Hepatocyte (in vitro differentiated cells): ENCODE results near the gene COMP. TPM values are rescaled to one million over a fixed set of nuclear protein-coding genes. Genes with fewer than 3 reads are reported as not detected.

Experiments
- DNase-seq: peaks from one replicate; pipeline ENCODE4 v3.0.0-alpha.2; 2016; ENCODE audit warnings: low spot score
- H2AFZ ChIP-seq: fragments of 200-600 bp; sonication (generic); 2 replicates; pipeline ENCODE4 v1.6.0; 2016; ENCODE audit warnings: antibody characterized with exemption, mild to moderate bottlenecking
- H3K27ac ChIP-seq: fragments of 200-600 bp; sonication (generic); 2 replicates; pipeline ENCODE4 v1.5.1; 2016; ENCODE audit warnings: mild to moderate bottlenecking
- H3K27me3 ChIP-seq: fragments of 200-600 bp; sonication (generic); 2 replicates; pipeline ENCODE4 v1.6.1; 2016
- H3K36me3 ChIP-seq: fragments of 200-600 bp; sonication (generic); replicated peaks from 2 replicates; pipeline ENCODE4 v1.5.1; 2016; ENCODE audit warnings: low read depth; ENCODE audit not compliant: insufficient read depth
- H3K4me1 ChIP-seq: fragments of 200-600 bp; sonication (generic); 2 replicates; pipeline ENCODE4 v1.5.1; 2016; ENCODE audit warnings: mild to moderate bottlenecking, moderate library complexity; ENCODE audit not compliant: insufficient read depth
- H3K4me2 ChIP-seq: fragments of 200-600 bp; sonication (generic); 2 replicates; pipeline ENCODE4 v1.6.0; 2016
- H3K4me3 ChIP-seq: fragments of 200-600 bp; sonication (generic); 2 replicates; pipeline ENCODE4 v1.5.1; 2016; ENCODE audit warnings: mild to moderate bottlenecking
- H3K79me2 ChIP-seq: fragments of 200-600 bp; sonication (generic); 2 replicates; pipeline ENCODE4 v1.6.0; 2017; ENCODE audit warnings: mild to moderate bottlenecking
- H3K9me2 ChIP-seq: fragments of 200-600 bp; sonication (generic); replicated peaks from 2 replicates; pipeline ENCODE4 v1.6.0; 2017; ENCODE audit warnings: mild to moderate bottlenecking; ENCODE audit not compliant: insufficient read depth
- H3K9me3 ChIP-seq: fragments of 200-600 bp; sonication (generic); 2 replicates; pipeline ENCODE4 v1.5.1; 2016; ENCODE audit warnings: low read depth, mild to moderate bottlenecking
- H4K20me1 ChIP-seq: fragments of 200-600 bp; sonication (generic); 2 replicates; pipeline ENCODE4 v1.6.0; 2016; ENCODE audit warnings: mild to moderate bottlenecking; ENCODE audit not compliant: insufficient read depth, poor library complexity, severe bottlenecking
- EZH2 ChIP-seq: fragments of 200-600 bp; sonication (generic); IDR thresholded peaks from 2 replicates; pipeline ENCODE4 v1.6.1; 2016; ENCODE audit warnings: antibody characterized with exemption, mild to moderate bottlenecking, borderline replicate concordance
- EZH2phosphoT487 ChIP-seq: fragments of 200-600 bp; sonication (generic); IDR thresholded peaks from one replicate; pipeline ENCODE4 v1.6.1; 2018; ENCODE audit warnings: antibody characterized with exemption, mild to moderate bottlenecking, low read depth, moderate library complexity; ENCODE audit not compliant: unreplicated experiment, severe bottlenecking
- WGBS: methylation state at CpG from one replicate; pipeline ENCODE4 v1.1.6; 2016; ENCODE audit warnings: low lambda C conversion rate; ENCODE audit errors: missing lambda C conversion rate; 5-methylcytosine and 5-hydroxymethylcytosine counted together
- polyA plus RNA-seq: library from polyadenylated mRNA; unstranded; fragments of >200 nt; fragmentation: Nextera tagmentation; extraction: Ambion mirVana; gene quantifications from 2 replicates; pipeline ENCODE4 v1.2.1, GENCODE V29; 2016
- total RNA-seq: library from RNA; depleted of rRNA; stranded (reverse); fragments of >200 nt; gene quantifications from 2 replicates; pipeline ENCODE4 v1.2.3, GENCODE V29; 2014
- TF ChIP-seq, protein P1 (sequence below): fragments of 200-600 bp; sonication (generic); IDR thresholded peaks from 2 replicates; pipeline ENCODE4 v1.5.1; 2016; ENCODE audit warnings: antibody characterized with exemption, mild to moderate bottlenecking; ENCODE audit not compliant: poor library complexity

COMP gene
- total and polyA plus RNA-seq, 2 experiments from 2014 or later, result 2.8 to 16.3 TPM

GRCh38 chr19:18834644-18834984, 43.5 kb upstream of the COMP start:
- peak overlapping the region; percentile 99 for H3K4me2 ChIP-seq
- WGBS, result 73% methylated on average over 4 of the region's 4 CpGs
- no peak overlapping the region for H2AFZ ChIP-seq
- H3K27me3 ChIP-seq, result no peaks in the 10 kb centered on the region
- H3K79me2 ChIP-seq, result peaks cover 80% of the 10 kb centered on the region
- no peak for DNase-seq
- H3K4me3 ChIP-seq, result no peak overlapping the region
- peak overlapping the region; percentile 96 for H3K27ac ChIP-seq
- TF ChIP-seq, protein P1, sequence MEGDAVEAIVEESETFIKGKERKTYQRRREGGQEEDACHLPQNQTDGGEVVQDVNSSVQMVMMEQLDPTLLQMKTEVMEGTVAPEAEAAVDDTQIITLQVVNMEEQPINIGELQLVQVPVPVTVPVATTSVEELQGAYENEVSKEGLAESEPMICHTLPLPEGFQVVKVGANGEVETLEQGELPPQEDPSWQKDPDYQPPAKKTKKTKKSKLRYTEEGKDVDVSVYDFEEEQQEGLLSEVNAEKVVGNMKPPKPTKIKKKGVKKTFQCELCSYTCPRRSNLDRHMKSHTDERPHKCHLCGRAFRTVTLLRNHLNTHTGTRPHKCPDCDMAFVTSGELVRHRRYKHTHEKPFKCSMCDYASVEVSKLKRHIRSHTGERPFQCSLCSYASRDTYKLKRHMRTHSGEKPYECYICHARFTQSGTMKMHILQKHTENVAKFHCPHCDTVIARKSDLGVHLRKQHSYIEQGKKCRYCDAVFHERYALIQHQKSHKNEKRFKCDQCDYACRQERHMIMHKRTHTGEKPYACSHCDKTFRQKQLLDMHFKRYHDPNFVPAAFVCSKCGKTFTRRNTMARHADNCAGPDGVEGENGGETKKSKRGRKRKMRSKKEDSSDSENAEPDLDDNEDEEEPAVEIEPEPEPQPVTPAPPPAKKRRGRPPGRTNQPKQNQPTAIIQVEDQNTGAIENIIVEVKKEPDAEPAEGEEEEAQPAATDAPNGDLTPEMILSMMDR, result no peak
- TF ChIP-seq EZH2 (no peak), EZH2phosphoT487 (no peak)
- no peaks in the 10 kb centered on the region for H3K36me3 ChIP-seq
- H3K9me3 ChIP-seq, result no peaks in the 10 kb centered on the region
- H3K4me1 ChIP-seq, result peaks cover 21% of the 10 kb centered on the region
- peaks cover 73% of the 10 kb centered on the region for H4K20me1 ChIP-seq
- no peaks in the 10 kb centered on the region for H3K9me2 ChIP-seq

DNA sequence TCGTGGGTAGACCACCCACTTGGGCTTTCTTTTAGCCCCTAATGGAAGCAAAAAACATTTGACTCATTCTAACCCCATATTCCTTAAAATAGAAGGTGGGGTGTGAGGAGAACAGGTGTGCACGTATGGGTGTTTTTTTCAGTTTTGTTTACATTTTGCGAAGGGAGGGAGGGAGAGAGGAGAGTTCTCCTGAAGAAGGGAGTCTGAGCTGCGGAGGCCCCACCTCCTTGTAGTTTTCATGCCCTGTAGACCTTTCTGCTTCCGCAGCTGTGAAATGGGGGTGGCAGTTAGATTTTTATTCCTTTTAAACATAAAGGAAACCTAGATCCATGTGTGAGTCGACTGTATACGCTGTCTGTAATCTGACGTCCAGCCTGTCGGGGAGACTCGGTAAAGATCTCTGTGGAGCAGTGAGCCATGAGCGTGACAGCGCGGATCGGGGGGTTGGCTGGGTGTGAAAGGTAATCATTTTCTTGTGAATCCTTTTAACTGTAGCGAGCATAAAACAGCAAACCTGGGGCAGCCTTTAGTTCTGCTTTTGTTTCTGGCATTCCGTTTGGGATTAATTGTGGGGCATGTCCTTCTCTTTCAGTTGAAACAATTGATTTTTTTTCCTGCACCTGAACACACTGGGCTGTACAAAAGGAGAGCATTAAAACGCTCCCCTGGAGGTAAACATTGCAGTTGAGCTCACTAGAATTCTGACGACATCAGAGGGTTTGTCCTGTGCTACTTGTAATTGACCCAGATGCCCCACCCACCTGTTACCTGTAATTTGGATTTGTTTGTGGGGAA, 42.9 kb upstream of the COMP start:
- H3K4me3 ChIP-seq, result peak overlapping the region; percentile 78
- peak overlapping the region; percentile 99 for H3K4me2 ChIP-seq
- peaks cover 68% of the 10 kb centered on the region for H4K20me1 ChIP-seq
- 31% methylated on average over 18 of the region's 18 CpGs for whole genome bisulfite sequencing
- H3K36me3 ChIP-seq, result no peaks in the 10 kb centered on the region
- no peak for TF ChIP-seq EZH2
- TF ChIP-seq EZH2phosphoT487, result no peak
- TF ChIP-seq, protein P1, result no peak
- peak overlapping the region; percentile 96 for H3K27ac ChIP-seq
- peaks cover 74% of the 10 kb centered on the region for H3K79me2 ChIP-seq
- H3K4me1 ChIP-seq, result peaks cover 15% of the 10 kb centered on the region
- DNase-seq, result peak; percentile 51
- H3K9me3 ChIP-seq, result no peaks in the 10 kb centered on the region
- no peaks in the 10 kb centered on the region for H3K27me3 ChIP-seq
- H2AFZ ChIP-seq, result no peak overlapping the region
- no peaks in the 10 kb centered on the region for H3K9me2 ChIP-seq

DNA sequence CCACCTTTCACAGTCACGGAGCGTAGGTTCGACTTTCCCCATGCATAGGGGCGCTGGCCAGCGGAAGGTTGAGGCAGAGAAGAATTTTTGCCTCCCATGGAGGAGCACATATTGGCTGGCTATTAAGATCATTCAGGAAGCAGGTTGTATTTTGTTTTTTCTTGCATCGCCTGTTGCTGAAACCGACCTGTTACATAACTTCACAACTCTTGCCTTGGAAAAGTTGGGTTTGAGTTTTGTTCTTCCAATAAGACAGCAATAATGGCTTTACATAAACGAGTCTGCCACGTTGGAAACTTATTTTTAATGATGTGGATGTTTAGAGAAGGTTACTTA, 42.0 kb upstream of the COMP start:
- peaks cover 65% of the 10 kb centered on the region for H3K79me2 ChIP-seq
- H3K27me3 ChIP-seq, result no peaks in the 10 kb centered on the region
- WGBS, result 6% methylated on average over 9 of the region's 9 CpGs
- H3K4me1 ChIP-seq, result peaks cover 15% of the 10 kb centered on the region
- H3K27ac ChIP-seq, result peak overlapping the region; percentile 96
- peaks cover 58% of the 10 kb centered on the region for H4K20me1 ChIP-seq
- no peak overlapping the region for H2AFZ ChIP-seq
- no peaks in the 10 kb centered on the region for H3K9me2 ChIP-seq
- peak overlapping the region; percentile 99 for H3K4me2 ChIP-seq
- H3K36me3 ChIP-seq, result no peaks in the 10 kb centered on the region
- H3K4me3 ChIP-seq, result peak overlapping the region; percentile 78
- TF ChIP-seq, protein P1, result no peak
- TF ChIP-seq EZH2phosphoT487, result no peak
- TF ChIP-seq EZH2, result no peak
- no peaks in the 10 kb centered on the region for H3K9me3 ChIP-seq
- no peak for DNase-seq
